ENCODE results near the gene LANCL2.

The LANCL2 gene

GRCh38 chr7:55440040-55440690 lies 75.0 kb downstream of the LANCL2 start:
- DNase-seq (ENCODE audit: low read depth) = no peak
- no peak overlapping the region for H3K4me3 ChIP-seq (ENCODE audit: control insufficient read depth, low read depth, low read length)
- no peak for TF ChIP-seq CTCF (conservative IDR thresholded peaks at IDR 0.05; ENCODE audit: control insufficient read depth, insufficient read depth, low read depth, low read length)

- DNase-seq (ENCODE audit: low read depth) = no peak
- H3K4me3 ChIP-seq (ENCODE audit: control insufficient read depth, low read depth, low read length) = no peak overlapping the region
- TF ChIP-seq CTCF (conservative IDR thresholded peaks at IDR 0.05; ENCODE audit: control insufficient read depth, insufficient read depth, low read depth, low read length) = no peak
These were observed 75.9 kb downstream of the LANCL2 start for GRCh38 chr7:55441002-55441401.

GRCh38 chr7:55441774-55442522 lies 76.8 kb downstream of the LANCL2 start:
- no peak for TF ChIP-seq CTCF (conservative IDR thresholded peaks at IDR 0.05; ENCODE audit: control insufficient read depth, insufficient read depth, low read depth, low read length)
- DNase-seq (ENCODE audit: low read depth) = peak; percentile 86
- no peak overlapping the region for H3K4me3 ChIP-seq (ENCODE audit: control insufficient read depth, low read depth, low read length)

- TF ChIP-seq CTCF (conservative IDR thresholded peaks at IDR 0.05; ENCODE audit: control insufficient read depth, insufficient read depth, low read depth, low read length) = no peak
- no peak overlapping the region for H3K4me3 ChIP-seq (ENCODE audit: control insufficient read depth, low read depth, low read length)
These were observed 79.6 kb downstream of the LANCL2 start for GRCh38 chr7:55444786-55445185.

GRCh38 chr7:55448526-55448925 lies 83.4 kb downstream of the LANCL2 start:
- no peak for DNase-seq (ENCODE audit: low read depth)
- no peak overlapping the region for H3K4me3 ChIP-seq (ENCODE audit: control insufficient read depth, low read depth, low read length)
- TF ChIP-seq CTCF (conservative IDR thresholded peaks at IDR 0.05; ENCODE audit: control insufficient read depth, insufficient read depth, low read depth, low read length) = no peak

More at GRCh38 chr7:55444786-55445185, 79.6 kb downstream of the LANCL2 start:
- no peak for DNase-seq (ENCODE audit: low read depth)

GRCh38 chr7:55449205-55449991 lies 84.3 kb downstream of the LANCL2 start:
- TF ChIP-seq CTCF (conservative IDR thresholded peaks at IDR 0.05; ENCODE audit: control insufficient read depth, insufficient read depth, low read depth, low read length) = no peak
- no peak for DNase-seq (ENCODE audit: low read depth)
- H3K4me3 ChIP-seq (ENCODE audit: control insufficient read depth, low read depth, low read length) = no peak overlapping the region
